ENCODE measurements around the gene SYCP2L.
"Not testable (repeated sequence)": the region's sequence is repeated elsewhere in the genome, so short reads cannot be mapped to it uniquely, and the experiment has no call there.

SYCP2L gene

GRCh38 chr6:10862361-10862760 lies 24.5 kb upstream of the SYCP2L start:
- Histone ChIP-seq H2AFZ (ENCODE audit: low read depth) (no peak overlapping the region), H3K79me2 (ENCODE audit: insufficient read depth, low read depth) (no peaks in the 10 kb centered on the region), H3K4me2 (no peak overlapping the region), H3K9ac (no peak overlapping the region), H3K4me1 (ENCODE audit: low read depth, poor library complexity, severe bottlenecking) (no peaks in the 10 kb centered on the region), H3K27ac (no peak overlapping the region), H3K4me3 (IDR thresholded peaks at IDR 0.05; ENCODE audit: insufficient read depth, low read depth, low read length) (no peak overlapping the region), H3K36me3 (ENCODE audit: insufficient read depth) (no peaks in the 10 kb centered on the region), H3K27me3 (ENCODE audit: insufficient read depth, low read depth) (no peaks in the 10 kb centered on the region), H4K20me1 (ENCODE audit: insufficient read depth) (no peaks in the 10 kb centered on the region)
- no peak for TF ChIP-seq CTCF (conservative IDR thresholded peaks at IDR 0.05; ENCODE audit: low read depth, low read length)

- H2AFZ ChIP-seq (ENCODE audit: low read depth); H3K27ac ChIP-seq; H3K4me1 ChIP-seq (ENCODE audit: low read depth, poor library complexity, severe bottlenecking); H3K4me3 ChIP-seq (IDR thresholded peaks at IDR 0.05; ENCODE audit: insufficient read depth, low read depth, low read length); H4K20me1 ChIP-seq (ENCODE audit: insufficient read depth); H3K79me2 ChIP-seq (ENCODE audit: insufficient read depth, low read depth); H3K9ac ChIP-seq; H3K36me3 ChIP-seq (ENCODE audit: insufficient read depth); H3K27me3 ChIP-seq (ENCODE audit: insufficient read depth, low read depth); H3K4me2 ChIP-seq: not testable (repeated sequence)
Observed at GRCh38 chr6:10863031-10863430, 23.8 kb upstream of the SYCP2L start.

GRCh38 chr6:10866709-10867108 lies 20.1 kb upstream of the SYCP2L start:
- H3K79me2 ChIP-seq (ENCODE audit: insufficient read depth, low read depth); H3K4me1 ChIP-seq (ENCODE audit: low read depth, poor library complexity, severe bottlenecking); H3K27me3 ChIP-seq (ENCODE audit: insufficient read depth, low read depth); H3K9ac ChIP-seq; H3K27ac ChIP-seq; H3K36me3 ChIP-seq (ENCODE audit: insufficient read depth); H4K20me1 ChIP-seq (ENCODE audit: insufficient read depth); H3K4me3 ChIP-seq (IDR thresholded peaks at IDR 0.05; ENCODE audit: insufficient read depth, low read depth, low read length); H2AFZ ChIP-seq (ENCODE audit: low read depth); H3K4me2 ChIP-seq: not testable (repeated sequence)

- H3K27ac ChIP-seq = no peak overlapping the region
- no peaks in the 10 kb centered on the region for H4K20me1 ChIP-seq (ENCODE audit: insufficient read depth)
- no peak for TF ChIP-seq CTCF (conservative IDR thresholded peaks at IDR 0.05; ENCODE audit: low read depth, low read length)
- no peaks in the 10 kb centered on the region for H3K27me3 ChIP-seq (ENCODE audit: insufficient read depth, low read depth)
- H3K79me2 ChIP-seq (ENCODE audit: insufficient read depth, low read depth) = no peaks in the 10 kb centered on the region
- no peak overlapping the region for H3K9ac ChIP-seq
- H3K4me3 ChIP-seq (IDR thresholded peaks at IDR 0.05; ENCODE audit: insufficient read depth, low read depth, low read length) = no peak overlapping the region
- no peak overlapping the region for H3K4me2 ChIP-seq
- no peaks in the 10 kb centered on the region for H3K4me1 ChIP-seq (ENCODE audit: low read depth, poor library complexity, severe bottlenecking)
- H3K36me3 ChIP-seq (ENCODE audit: insufficient read depth) = no peaks in the 10 kb centered on the region
- no peak overlapping the region for H2AFZ ChIP-seq (ENCODE audit: low read depth)
Observed at GRCh38 chr6:10867952-10868351, 18.9 kb upstream of the SYCP2L start.

- Histone ChIP-seq H3K36me3 (ENCODE audit: insufficient read depth) (no peaks in the 10 kb centered on the region), H3K4me1 (ENCODE audit: low read depth, poor library complexity, severe bottlenecking) (no peaks in the 10 kb centered on the region), H3K27ac (no peak overlapping the region), H3K79me2 (ENCODE audit: insufficient read depth, low read depth) (no peaks in the 10 kb centered on the region), H2AFZ (ENCODE audit: low read depth) (no peak overlapping the region), H3K9ac (no peak overlapping the region), H4K20me1 (ENCODE audit: insufficient read depth) (no peaks in the 10 kb centered on the region), H3K4me2 (no peak overlapping the region), H3K4me3 (IDR thresholded peaks at IDR 0.05; ENCODE audit: insufficient read depth, low read depth, low read length) (no peak overlapping the region), H3K27me3 (ENCODE audit: insufficient read depth, low read depth) (no peaks in the 10 kb centered on the region)
- no peak for TF ChIP-seq CTCF (conservative IDR thresholded peaks at IDR 0.05; ENCODE audit: low read depth, low read length)
Observed at GRCh38 chr6:10873374-10873773, 13.5 kb upstream of the SYCP2L start.

Data from KMS-11 (cell line).